ENCODE measurements around the gene ZNF880. TPM values are rescaled to one million over a fixed set of nuclear protein-coding genes. Genes with fewer than 3 reads are reported as not detected.
"Not testable (repeated sequence)": the region's sequence is repeated elsewhere in the genome, so short reads cannot be mapped to it uniquely, and the experiment has no call there.

Gene ZNF880
- polyA plus RNA-seq = 32.9 TPM

GRCh38 chr19:52369559-52370340 is at the start of gene ZNF880:
Gene ZNF880, plus strand, starts transcription at chr19:52369923. Its CDS starts 43 bp downstream, at chr19:52369966.
- H3K27ac Mint-ChIP-seq = peak within 1 kb of the TSS; percentile 90 to 97 (median 95)
- peaks cover 8 to 39% (median 25%) of the 10 kb centered on the region in 3 donors for H3K9me3 Mint-ChIP-seq
- H3K36me3 Mint-ChIP-seq = peaks cover 13% of the 10 kb centered on the region
- H3K27me3 Mint-ChIP-seq = no peaks in the 10 kb centered on the region
- peaks cover 2 to 17% (median 3%) of the 10 kb centered on the region in 3 donors for H3K4me1 Mint-ChIP-seq
- peak within 1 kb of the TSS; percentile 91 to 98 (median 94) for H3K4me3 Mint-ChIP-seq

DNA sequence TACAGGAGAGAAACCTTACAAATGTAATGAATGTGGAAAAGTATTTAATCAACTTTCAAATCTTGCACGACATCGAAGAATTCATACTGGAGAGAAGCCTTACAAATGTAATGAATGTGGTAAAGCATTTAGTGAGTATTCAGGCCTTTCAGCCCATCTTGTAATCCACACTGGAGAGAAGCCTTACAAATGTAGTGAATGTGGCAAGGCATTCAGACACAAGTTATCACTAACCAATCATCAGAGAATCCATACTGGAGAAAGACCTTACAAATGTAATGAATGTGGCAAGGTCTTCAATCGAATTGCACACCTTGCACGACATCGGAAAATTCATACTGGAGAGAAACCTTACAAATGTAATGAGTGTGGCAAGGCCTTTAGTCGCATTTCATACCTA is 47.3 kb upstream of the ZNF880 start:
- Mint-ChIP-seq H3K9me3 (peaks cover 22 to 66% (median 58%) of the 10 kb centered on the region in 3 donors), H3K4me1 (peaks cover 0 to 4% (median 0%) of the 10 kb centered on the region in 3 donors), H3K27ac (peak overlapping the region in 1 of 3 donors; percentile 19), H3K27me3 (no peaks in the 10 kb centered on the region), H3K4me3 (no peak overlapping the region), H3K36me3 (peaks cover 47% of the 10 kb centered on the region)

DNA sequence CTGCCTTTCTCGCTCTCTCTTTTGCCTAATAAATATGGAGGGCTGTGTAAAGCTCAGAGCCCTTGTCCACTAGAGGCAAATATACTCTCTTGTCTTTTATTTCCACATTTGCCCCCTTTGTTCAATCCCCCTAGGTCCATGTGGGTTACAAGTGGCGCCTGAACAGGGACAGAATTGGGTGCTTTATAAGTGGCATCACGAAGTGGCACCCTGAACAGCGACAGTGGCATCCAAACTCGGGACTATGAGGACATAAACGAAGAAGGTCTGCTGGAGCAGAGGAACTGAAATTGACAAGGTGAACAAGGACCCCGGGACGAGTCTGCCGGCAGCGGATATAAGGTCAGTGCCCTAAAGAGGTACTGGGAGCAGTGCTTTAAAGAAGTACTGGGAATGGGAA is 38.0 kb upstream of the ZNF880 start:
- Mint-ChIP-seq H3K27me3 (no peaks in the 10 kb centered on the region), H3K4me1 (peaks cover 2 to 10% (median 4%) of the 10 kb centered on the region in 3 donors), H3K4me3 (peak overlapping the region in 1 of 4 donors; percentile 39), H3K27ac (peak overlapping the region in 2 of 3 donors; percentile 19 to 59), H3K9me3 (peaks cover 8 to 44% (median 27%) of the 10 kb centered on the region in 3 donors), H3K36me3 (peaks cover 11% of the 10 kb centered on the region)

DNA sequence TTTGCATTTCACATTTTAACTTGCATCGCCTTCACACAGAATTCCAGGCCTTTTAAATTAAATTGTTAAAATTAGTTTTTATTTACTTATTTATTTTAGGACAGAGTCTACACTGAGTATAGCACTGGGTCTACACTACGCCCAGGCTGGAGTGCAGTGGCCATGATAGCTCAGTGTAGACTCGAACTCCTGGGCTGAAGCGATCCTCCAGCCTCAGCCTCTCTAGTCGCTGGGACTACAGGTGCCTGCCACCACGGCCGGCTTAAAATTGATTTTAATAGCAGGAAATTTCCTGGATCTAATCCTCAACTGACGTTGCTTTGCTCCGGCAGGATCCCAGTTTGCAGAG is 34.0 kb upstream of the ZNF880 start:
- H3K4me3 Mint-ChIP-seq = peak overlapping the region; percentile 89 to 99 (median 96)
- H3K27me3 Mint-ChIP-seq = no peaks in the 10 kb centered on the region
- H3K9me3 Mint-ChIP-seq = peaks cover 15 to 40% (median 31%) of the 10 kb centered on the region in 3 donors
- H3K27ac Mint-ChIP-seq = peak overlapping the region in 2 of 3 donors; percentile 68 to 88
- peaks cover 13% of the 10 kb centered on the region for H3K36me3 Mint-ChIP-seq
- peaks cover 6 to 11% (median 7%) of the 10 kb centered on the region in 3 donors for H3K4me1 Mint-ChIP-seq

DNA sequence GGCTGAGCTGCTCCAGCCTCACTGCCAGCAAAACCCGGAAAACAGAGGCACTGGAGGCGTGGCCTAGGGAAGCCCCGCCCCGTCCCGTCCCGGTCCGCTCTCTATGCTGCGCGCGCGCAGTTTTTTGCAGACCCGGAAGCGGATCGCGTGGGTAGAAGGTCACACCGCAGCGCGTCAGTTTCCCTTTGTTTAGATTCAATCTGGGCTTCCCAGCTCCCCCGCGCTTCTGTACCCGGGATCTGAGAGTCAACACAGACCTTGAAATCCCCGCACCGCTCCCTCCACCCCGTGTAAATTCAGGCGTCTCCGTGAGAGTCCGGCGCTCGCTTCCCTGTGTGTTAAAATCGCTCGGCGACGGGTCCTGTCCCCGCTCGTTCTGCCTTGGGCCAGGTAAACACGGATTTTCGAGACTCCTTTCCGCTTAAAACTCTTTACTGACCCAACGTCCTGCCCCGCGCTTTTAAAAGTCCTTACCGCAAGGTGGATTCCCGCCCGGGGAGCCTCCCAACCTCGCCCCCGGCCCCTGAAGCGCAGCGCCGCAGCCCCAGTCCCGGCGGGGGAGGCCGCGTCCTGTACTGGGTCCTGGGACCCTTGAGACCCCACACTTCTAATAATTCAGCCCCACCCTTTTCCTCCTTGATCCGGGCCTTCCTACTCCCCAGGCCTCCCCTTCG is 33.5 kb upstream of the ZNF880 start, which contains the start of gene ZNF610:
Gene ZNF610, plus strand, starts transcription at position 127 of the 674 bp plus-strand sequence. CDS start 12,930 bp downstream, outside the sequence.
- Mint-ChIP-seq H3K27ac (peak within 1 kb of the TSS; percentile 68 to 92 (median 88)), H3K4me3 (peak within 1 kb of the TSS; percentile 89 to 99 (median 96)), H3K27me3 (no peaks in the 10 kb centered on the region), H3K9me3 (peaks cover 17 to 38% (median 26%) of the 10 kb centered on the region in 3 donors), H3K4me1 (peaks cover 6 to 11% (median 7%) of the 10 kb centered on the region in 3 donors), H3K36me3 (peaks cover 13% of the 10 kb centered on the region)

DNA sequence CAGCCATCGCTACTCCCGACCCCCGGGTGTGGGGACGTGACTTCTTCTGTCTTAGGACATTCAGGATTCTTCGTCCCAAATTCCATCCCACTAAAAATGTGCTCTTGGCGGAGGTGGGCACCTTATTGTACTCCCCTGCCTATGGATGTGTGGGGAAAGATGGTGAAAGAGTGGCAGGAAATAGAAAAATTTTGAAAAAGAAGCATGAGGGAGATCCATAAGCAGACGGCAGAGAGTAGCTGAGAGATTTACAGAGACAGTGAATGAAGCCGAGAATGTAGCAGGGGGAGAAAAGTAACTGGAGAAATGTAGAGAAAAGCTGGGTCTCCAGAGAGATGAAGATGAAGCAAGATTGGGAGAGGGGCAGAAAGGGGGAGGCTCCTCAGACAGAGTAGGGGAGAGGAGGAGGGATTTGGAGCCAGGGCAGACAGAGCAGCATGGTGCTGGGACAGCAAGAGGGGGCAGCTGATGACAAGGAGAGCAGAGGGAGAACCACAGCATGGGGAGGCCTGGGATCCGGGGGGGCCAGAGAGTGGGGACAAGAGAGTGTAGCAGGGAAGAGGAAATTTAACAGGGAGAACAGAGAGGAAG is 32.8 kb upstream of the ZNF880 start:
- Mint-ChIP-seq H3K36me3 (peaks cover 13% of the 10 kb centered on the region), H3K4me3 (peak overlapping the region; percentile 89 to 99 (median 96)), H3K27me3 (no peaks in the 10 kb centered on the region), H3K27ac (peak overlapping the region in 2 of 3 donors; percentile 68 to 88), H3K4me1 (peaks cover 6 to 11% (median 7%) of the 10 kb centered on the region in 3 donors), H3K9me3 (peaks cover 17 to 32% (median 23%) of the 10 kb centered on the region in 3 donors)

DNA sequence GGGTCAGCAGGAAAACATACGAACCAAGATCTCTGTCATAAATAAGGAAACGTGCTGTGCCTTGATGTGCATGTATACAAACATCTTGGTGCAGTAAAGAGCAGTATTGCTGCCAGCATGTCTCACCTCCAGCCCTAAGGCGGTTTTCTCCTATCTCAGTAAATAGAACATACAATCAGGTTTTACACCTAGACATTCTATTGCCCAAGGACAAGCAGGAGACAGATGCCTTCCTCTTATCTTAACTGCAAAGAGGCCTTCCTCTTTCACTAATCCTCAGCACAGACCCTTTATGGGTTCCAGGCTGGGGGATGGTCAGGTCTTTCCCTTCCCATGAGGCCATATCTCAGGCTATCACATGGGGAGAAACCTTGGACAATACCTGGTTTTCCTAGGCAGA is 30.7 kb upstream of the ZNF880 start:
- H3K27me3 Mint-ChIP-seq, H3K27ac Mint-ChIP-seq: not testable (repeated sequence)
- Mint-ChIP-seq H3K4me3 (peak overlapping the region in 3 of 4 donors; percentile 49 to 61 (median 55)), H3K4me1 (peaks cover 6 to 11% (median 7%) of the 10 kb centered on the region in 3 donors), H3K36me3 (peaks cover 11% of the 10 kb centered on the region), H3K9me3 (peaks cover 13 to 21% (median 18%) of the 10 kb centered on the region in 3 donors)

DNA sequence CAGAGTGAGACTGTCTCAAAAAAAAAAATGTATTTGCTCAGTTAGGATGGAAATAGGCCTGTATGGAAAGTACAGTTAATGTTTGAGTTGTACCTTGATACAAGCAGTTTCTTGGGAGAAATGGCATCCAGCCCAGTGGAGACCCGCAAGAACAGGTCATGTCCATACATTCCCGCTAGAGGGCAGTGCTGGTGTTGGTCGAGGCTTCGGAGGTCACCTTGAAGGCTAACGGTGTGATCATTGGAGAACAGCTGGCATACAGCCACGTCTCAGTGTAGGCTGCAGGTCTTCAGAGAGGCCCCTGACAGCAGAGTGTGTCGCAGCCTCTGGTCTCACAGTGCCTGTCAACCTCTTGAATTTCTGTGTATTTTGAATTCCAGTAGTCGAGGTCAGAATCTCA is 26.2 kb upstream of the ZNF880 start:
- Mint-ChIP-seq H3K36me3 (peaks cover 4% of the 10 kb centered on the region), H3K27ac (no peak overlapping the region), H3K4me1 (no peaks in the 10 kb centered on the region), H3K4me3 (peak overlapping the region in 1 of 4 donors; percentile 41), H3K27me3 (no peaks in the 10 kb centered on the region), H3K9me3 (peaks cover 12 to 16% (median 15%) of the 10 kb centered on the region in 3 donors)

- H3K4me1 Mint-ChIP-seq = no peaks in the 10 kb centered on the region
- no peaks in the 10 kb centered on the region for H3K27me3 Mint-ChIP-seq
- H3K27ac Mint-ChIP-seq = no peak overlapping the region
- peaks cover 6% of the 10 kb centered on the region for H3K36me3 Mint-ChIP-seq
- H3K9me3 Mint-ChIP-seq = peaks cover 14 to 20% (median 20%) of the 10 kb centered on the region in 3 donors
- no peak overlapping the region for H3K4me3 Mint-ChIP-seq
These were observed 24.6 kb upstream of the ZNF880 start for GRCh38 chr19:52345162-52345561.

- H3K9me3 Mint-ChIP-seq = peaks cover 13 to 41% (median 39%) of the 10 kb centered on the region in 3 donors
- H3K36me3 Mint-ChIP-seq = peaks cover 17% of the 10 kb centered on the region
- no peaks in the 10 kb centered on the region for H3K4me1 Mint-ChIP-seq
- H3K27ac Mint-ChIP-seq = no peak overlapping the region
- no peaks in the 10 kb centered on the region for H3K27me3 Mint-ChIP-seq
- H3K4me3 Mint-ChIP-seq = no peak overlapping the region
These were observed 18.2 kb upstream of the ZNF880 start for GRCh38 chr19:52351512-52351911.

- H3K36me3 Mint-ChIP-seq = peaks cover 2% of the 10 kb centered on the region
- H3K27me3 Mint-ChIP-seq = no peaks in the 10 kb centered on the region
- H3K27ac Mint-ChIP-seq = no peak overlapping the region
- peak overlapping the region in 3 of 4 donors; percentile 1 to 76 (median 61) for H3K4me3 Mint-ChIP-seq
- peaks cover 0 to 12% (median 3%) of the 10 kb centered on the region in 3 donors for H3K4me1 Mint-ChIP-seq
- peaks cover 7 to 36% (median 22%) of the 10 kb centered on the region in 3 donors for H3K9me3 Mint-ChIP-seq
These were observed 3.3 kb upstream of the ZNF880 start for GRCh38 chr19:52366414-52366824.

DNA sequence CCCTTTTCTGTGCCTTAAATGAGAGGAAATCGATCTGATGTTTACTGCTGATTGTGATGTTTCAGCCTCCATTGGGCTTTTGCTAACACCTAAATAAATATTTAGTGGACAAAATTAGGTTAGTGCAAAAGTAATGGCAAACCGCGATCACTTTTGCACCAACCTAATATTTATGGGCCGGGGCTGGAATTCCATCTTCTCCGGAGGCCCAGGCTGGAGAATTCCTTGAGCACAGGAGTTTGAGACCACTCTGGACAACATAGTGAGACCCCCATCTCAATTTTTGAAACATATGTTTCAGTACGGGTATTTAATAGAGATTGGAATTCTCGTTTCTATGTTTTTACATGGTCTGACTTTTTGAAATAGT is 603 bp downstream of the ZNF880 start:
- peaks cover 10 to 41% (median 26%) of the 10 kb centered on the region in 3 donors for H3K9me3 Mint-ChIP-seq
- no peaks in the 10 kb centered on the region for H3K27me3 Mint-ChIP-seq
- H3K4me3 Mint-ChIP-seq = peak overlapping the region; percentile 91 to 98 (median 94)
- peaks cover 2 to 17% (median 5%) of the 10 kb centered on the region in 3 donors for H3K4me1 Mint-ChIP-seq
- H3K36me3 Mint-ChIP-seq = peaks cover 16% of the 10 kb centered on the region
- peak overlapping the region; percentile 90 to 97 (median 95) for H3K27ac Mint-ChIP-seq

DNA sequence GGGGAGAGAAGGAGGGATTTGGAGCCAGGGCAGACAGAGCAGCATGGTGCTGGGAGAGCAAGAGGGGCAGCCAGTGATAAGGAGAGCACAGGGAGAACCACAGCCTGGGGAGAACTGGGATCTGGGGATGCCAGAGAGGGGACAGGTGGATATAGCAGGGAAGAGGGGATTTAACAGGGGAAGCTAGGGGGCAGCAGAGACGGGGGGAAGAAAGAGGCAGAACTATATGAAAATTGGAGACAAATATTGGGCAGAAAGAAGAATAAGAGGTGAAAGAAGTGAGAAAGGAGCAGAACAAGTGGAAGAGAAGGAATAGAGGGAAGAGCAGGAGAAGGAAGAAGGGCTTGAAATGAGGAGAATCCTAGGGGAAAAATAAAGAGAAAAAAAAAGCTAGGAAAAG is 21.4 kb downstream of the ZNF880 start:
- Mint-ChIP-seq H3K4me3 (peak overlapping the region in 2 of 4 donors; percentile 24 to 48), H3K27me3 (no peaks in the 10 kb centered on the region), H3K4me1 (peaks cover 0 to 1% (median 0%) of the 10 kb centered on the region in 3 donors), H3K9me3 (peaks cover 9 to 41% (median 19%) of the 10 kb centered on the region in 3 donors), H3K36me3 (peaks cover 10% of the 10 kb centered on the region), H3K27ac (no peak overlapping the region)

DNA sequence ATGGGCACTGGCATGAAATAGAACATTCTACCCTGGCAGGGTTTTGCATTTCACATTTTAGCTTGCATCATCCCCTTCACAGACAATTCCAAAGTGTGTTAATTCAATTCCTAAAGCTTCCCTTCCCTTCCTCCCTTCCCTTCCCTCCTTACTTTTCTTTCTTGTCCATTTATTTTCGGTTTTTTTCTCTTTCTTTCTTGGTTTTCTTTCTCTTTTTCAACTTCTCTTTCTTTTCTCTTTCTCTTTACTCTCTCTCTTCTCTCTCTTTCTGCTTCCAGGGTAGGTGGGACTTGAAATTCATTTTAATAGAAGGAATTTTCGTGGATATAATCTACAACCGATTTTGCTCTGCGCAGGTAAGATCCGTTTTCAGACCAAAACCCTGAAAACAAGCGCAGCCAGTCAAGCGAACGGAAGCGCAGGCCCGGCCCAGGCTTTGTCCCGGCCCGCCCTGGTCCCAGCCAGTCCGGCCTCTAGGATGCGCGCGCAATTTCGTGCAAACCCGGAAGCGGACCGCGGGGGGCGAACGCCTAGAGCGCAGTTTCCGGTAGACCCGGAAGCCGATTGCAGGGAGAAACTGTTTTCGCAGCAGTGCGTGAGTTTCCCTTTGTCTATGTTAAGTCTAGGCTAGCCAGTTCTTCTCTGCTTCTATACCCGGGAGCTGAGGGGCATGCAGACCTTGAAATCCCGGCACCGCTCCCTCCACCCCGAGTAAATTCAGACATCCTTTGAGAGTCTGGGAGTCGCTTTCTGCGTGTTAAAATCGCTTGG is 27.8 kb downstream of the ZNF880 start, which contains the start of gene ZNF528:
Gene ZNF528, plus strand, starts transcription at position 540 of the 771 bp plus-strand sequence. CDS start 4,165 bp downstream, outside the sequence.
- peaks cover 36% of the 10 kb centered on the region for H3K36me3 Mint-ChIP-seq
- no peaks in the 10 kb centered on the region for H3K27me3 Mint-ChIP-seq
- peak within 1 kb of the TSS; percentile 87 to 99 (median 94) for H3K4me3 Mint-ChIP-seq
- peak within 1 kb of the TSS; percentile 71 to 93 (median 89) for H3K27ac Mint-ChIP-seq
- H3K4me1 Mint-ChIP-seq = peaks cover 5 to 9% (median 7%) of the 10 kb centered on the region in 3 donors
- H3K9me3 Mint-ChIP-seq = peaks cover 19 to 27% (median 21%) of the 10 kb centered on the region in 3 donors
